NCI-H1436 treated with DMSO at 0.1 percent for 48 hours (cell line): Measurements from ENCODE around the gene TMED1.
"Not testable (repeated sequence)": the region's sequence is repeated elsewhere in the genome, so short reads cannot be mapped to it uniquely, and the experiment has no call there.

Experiments
- DNase-seq: peaks from one replicate; lab custom pipeline; 2025; lab: John Stamatoyannopoulos, UW

The TMED1 gene, protein sequence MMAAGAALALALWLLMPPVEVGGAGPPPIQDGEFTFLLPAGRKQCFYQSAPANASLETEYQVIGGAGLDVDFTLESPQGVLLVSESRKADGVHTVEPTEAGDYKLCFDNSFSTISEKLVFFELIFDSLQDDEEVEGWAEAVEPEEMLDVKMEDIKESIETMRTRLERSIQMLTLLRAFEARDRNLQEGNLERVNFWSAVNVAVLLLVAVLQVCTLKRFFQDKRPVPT

DNA sequence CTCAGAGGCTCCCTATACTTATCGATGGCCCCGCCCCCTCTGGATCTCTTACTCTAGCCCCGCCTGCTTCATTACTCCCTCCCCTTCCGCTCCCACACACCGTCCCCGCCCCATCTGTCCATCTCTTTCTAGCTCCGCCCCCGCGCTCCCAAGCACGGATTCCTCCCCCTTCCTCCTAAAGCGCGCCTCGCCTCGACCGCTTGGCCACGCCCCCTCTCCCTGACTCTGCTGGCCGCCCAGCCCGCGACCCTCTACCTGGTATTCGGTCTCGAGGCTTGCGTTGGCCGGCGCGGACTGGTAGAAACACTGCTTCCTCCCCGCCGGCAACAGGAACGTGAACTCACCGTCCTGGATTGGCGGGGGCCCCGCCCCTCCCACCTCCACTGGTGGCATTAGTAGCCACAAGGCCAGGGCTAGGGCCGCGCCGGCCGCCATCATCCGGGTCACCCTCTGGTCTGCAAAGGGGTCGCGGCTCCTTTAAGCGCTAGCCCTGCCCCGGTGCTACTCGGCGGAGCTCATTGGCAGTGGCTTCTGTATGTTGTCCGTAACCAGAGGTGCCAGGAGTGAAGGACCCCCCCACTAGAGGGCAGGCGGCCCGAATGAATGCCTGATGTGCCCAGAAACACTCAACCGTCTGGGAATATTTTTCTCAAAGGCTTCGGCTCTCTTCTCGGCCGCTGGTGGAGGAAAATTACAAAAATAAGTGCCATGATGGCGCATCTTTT, at the start of gene TMED1:
Gene TMED1, minus strand, starts transcription at position 459 of the 725 bp plus-strand sequence. Its CDS starts 21 bp downstream, at position 438.
- peak; percentile 97 for DNase-seq

DNA sequence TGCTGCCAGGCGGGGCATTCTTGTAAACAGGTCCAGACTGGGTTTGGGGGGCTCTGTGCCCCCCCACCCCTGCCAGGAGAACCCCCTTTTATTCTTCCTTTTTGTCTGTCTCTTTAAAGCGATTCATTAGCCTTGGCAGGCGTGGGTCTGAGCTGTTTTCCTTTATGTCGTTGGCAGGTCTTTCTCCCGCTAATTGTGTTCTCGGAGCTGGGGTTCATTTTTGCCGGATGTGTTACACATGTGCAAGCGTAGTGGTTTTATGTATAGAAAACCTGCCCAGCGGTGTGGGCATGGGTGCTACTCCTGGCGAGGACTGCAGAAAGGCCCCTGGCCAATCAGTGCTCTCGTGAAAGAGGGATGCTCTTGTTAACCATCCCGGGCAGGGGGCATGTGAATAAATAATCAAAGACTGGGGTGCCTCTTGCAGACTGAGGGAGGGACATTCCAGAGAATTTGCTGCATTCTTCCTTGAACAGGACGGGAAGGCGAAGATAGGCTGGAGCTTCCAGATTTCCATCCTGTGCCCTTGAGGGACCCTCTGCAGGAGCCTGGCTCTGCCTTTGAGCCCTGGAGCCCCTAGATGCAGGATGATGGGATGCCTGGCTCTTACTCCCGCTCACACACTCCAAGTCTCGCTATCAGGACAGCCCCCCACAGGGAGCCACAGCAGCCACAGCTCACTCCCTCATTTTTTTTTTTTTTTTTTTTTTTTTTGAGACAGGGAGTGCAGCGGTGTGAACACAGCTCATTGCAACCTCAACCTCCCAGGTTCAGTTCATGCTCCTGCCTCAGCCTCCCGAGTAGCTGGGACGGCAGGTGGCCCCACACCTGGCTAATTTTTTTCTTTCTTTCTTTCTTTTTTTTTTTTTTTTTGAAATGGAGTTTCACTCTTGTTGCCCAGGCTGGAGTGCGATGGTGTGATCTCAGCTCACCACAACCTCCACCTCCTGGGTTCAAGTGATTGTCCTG, 49.5 kb upstream of the TMED1 start:
- DNase-seq: no peak

DNA sequence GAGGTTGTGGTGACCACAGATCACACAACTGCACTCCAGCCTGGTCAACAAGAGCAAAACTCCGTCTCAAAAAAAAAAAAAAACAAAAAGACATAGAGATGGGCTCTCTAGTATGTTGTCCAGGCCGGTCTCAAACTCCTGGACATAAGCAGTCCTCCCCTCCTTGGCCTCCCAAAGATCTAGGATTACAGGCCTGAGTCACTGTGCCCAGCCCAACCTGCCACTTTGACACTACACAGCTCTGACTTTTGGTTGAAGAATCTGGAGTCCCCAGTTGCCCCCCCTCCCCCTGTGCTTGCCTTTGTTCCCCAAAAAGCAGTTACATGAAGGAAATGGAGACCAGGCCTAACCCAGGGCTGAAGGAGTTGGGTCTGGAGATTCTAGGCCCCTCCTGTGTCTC, 48.3 kb upstream of the TMED1 start:
- DNase-seq: no peak

DNA sequence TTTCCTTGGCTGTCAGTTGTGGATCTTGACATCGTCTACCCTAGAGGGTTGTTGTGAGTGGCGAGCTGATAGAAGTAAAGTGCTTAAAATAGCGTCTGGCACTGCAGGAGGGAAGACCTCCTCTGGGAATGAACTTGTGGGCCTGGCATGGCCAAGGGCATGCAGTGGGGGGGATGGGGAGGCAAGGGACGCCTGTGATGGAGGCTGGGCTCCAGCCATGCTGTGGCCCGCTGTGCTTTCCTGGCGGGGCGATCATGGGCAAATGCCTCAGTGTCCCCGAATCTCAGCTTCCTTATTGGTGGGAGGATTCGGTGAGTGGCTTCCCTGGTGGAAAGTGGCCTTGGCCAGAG, 46.1 kb upstream of the TMED1 start:
- DNase-seq: no peak

DNA sequence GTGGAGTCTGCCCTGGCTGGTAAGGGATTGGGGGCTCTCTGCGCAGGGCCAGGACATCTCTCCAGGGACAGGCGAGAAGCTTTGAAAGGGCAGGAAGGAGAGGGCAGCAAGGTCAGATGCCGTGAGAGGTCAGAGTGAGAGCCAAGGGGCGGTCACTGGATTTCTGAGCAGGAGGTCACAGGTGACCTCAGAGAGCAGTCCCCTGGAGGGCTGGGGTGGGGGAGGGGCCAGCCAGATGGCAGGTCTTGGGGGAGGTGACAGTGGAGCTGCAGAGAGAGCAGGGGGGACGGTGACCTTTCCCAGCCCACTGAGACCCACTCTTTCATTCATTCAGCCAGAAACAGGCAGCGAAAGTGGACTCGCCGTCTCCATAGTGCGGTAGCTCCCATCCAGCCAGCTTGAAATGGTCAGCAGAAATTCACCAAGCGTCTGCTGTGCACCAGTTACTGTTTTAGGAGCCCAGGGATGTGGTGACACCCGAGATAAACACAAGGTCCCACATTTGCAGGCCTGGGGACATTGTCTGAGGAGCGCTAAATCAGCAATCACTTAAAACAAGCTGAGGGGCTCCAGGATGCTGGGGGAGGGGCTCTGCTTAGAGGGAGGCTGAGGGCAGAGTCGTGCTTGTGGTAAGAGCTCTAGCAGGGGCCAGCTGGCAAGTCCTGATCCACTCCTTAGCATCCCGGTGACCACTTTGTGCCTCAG, 45.5 kb upstream of the TMED1 start:
- DNase-seq: no peak

DNA sequence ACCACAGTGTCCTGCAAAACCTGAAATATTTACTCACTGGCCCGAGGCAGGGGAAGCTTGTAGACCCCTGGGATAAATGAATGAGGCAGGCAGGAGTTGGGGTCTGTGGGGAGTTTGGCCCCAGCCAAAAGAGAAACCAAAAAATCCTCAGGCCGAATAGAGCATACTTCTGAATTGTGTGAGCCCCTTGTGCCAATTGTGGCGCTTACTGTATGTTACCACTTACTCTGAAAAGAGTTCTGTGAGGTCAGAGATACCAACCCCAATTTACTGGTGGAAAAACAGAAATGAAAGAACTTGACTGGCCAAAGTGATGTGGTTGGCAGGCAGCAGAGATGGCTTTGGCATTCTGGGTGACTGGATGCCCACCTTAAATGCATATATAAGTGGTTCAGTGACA, 42.2 kb upstream of the TMED1 start:
- no peak for DNase-seq

DNA sequence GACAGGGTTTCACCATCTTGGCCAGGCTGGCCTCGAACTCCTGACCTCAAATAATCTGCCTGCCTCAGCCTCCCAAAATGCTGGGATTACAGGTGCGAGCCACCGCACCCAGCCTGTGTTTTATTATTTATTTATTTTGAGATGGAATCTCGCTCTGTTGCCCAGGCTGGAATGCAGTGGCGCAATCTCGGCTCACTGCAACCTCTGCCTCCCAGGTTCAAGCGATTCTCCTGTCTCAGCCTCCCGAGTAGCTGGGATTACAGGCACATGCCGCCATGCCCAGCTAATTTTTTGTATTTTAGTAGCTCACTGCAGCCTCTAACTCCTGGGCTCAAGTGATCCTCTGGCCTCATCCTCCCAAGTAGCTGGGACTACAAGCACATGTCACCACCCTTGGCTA, 41.6 kb upstream of the TMED1 start:
- not testable (repeated sequence) for DNase-seq

DNA sequence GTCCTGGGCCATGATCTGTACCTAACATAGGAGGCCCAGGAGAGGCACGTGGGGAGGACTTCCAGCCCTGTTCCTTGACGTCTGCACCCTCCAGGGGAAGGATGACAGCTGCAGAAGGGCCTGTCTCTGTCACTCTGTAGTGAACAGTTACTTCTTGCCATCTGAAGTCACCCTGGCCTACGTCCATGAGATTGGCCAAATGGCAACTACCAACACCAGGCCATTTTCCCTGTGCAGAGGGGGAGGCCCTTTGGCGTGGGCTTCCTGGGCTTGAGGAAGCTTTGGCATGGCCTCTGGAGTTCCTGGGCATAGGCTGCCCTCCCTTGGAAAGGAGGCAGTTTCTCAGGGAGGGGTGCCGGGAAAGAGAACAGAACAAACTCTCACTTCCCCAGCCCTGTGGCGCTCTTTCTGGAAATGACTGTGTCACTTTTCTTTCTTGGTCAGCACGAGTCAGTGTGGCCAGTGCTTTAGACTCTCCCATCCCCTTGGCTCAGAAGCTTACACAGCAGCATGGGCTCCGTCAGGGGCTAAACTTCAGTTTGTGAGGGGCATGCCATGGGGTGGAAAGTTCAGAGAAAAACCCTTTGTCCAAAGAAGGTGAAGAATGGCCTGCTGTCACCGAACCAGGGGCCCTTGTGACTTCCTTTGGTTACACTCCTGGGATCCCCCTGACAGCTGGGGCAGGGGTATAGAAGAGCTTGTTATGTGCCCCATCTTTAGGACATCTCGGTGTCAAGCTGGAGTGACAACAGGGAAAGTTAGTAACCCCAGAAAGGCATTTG, 40.6 kb upstream of the TMED1 start:
- DNase-seq: no peak

DNA sequence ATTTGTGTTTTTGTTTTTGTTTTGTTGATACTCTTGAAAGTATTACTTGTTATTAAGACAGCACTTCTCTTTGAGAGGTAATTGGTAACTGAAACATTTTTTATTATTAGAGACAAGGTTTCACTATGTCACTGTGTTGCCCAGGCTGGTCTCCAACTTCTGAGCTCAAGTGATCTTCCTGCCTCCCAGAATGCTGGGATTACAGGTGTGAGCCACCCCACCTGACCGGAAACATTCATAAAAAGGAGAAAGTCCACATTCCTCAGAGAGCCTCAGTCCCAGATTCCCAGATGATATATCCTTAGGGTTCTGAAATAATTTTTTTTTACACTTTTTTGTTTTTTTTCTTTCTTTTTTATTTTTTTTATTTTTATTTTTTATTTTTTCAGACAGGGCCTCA, 38.0 kb upstream of the TMED1 start:
- DNase-seq: no peak

DNA sequence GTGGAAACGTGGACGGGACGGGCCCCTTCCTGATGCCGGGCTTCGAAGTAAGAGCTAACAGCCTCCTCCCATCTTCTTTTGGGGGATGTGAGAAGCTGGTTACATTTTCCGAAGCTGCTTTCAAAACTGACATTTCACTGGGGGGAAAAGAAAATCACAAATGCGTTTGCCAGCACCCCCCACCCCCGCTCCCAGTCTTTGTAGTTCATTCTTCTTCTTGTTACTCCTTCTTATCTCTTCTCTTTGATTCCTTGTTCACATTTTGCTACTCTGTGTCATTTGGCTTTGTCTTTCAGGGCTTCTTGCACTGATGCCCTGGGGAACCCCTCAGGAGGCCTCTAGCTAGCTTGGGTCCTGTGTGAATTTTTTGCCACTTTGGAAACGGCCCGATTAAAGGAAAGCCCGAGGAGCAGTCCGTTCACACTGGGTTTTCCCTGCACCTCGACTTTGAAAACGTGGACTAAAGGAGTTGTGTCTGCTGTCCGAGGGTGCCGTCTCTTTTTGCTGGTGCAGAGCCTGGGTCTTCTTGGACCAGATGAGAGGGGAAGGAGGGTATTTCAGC, 36.6 kb upstream of the TMED1 start:
- DNase-seq: no peak

DNA sequence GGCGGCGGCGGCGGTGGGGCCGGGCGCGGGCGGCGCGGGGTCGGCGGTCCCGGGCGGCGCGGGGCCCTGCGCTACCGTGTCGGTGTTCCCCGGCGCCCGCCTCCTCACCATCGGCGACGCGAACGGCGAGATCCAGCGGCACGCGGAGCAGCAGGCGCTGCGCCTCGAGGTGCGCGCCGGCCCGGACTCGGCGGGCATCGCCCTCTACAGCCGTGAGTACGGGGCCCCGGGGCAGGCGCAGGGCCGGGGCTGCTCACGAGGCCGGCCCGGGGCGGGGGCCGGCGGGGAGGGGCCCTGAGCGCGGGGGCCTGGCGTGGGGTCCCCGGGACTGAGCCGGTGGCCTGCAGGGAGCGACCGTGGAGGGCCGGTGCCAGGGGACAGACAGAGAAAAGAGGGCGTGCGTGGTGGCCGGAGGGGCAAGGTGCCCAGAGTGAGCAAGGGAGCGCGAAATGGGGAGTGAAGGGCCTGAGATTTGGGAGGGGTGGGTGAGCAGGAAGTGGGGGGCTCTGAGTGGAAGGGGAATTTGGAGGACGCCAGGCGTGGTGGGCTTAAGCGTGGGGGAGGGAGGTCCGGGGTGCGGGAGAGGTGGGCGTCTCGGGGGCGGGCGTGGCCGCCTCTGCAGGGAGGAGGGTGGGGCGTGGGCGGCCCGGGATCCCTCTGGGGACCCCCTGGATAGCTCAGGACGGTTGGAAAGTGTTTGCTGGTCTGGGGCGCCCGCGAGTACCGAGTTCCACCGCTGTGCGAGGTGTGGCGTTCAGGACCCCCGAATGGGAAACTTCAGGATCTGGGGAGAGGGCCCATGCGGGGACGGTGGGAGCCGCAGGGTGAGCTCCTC, 35.9 kb upstream of the TMED1 start:
- no peak for DNase-seq

DNA sequence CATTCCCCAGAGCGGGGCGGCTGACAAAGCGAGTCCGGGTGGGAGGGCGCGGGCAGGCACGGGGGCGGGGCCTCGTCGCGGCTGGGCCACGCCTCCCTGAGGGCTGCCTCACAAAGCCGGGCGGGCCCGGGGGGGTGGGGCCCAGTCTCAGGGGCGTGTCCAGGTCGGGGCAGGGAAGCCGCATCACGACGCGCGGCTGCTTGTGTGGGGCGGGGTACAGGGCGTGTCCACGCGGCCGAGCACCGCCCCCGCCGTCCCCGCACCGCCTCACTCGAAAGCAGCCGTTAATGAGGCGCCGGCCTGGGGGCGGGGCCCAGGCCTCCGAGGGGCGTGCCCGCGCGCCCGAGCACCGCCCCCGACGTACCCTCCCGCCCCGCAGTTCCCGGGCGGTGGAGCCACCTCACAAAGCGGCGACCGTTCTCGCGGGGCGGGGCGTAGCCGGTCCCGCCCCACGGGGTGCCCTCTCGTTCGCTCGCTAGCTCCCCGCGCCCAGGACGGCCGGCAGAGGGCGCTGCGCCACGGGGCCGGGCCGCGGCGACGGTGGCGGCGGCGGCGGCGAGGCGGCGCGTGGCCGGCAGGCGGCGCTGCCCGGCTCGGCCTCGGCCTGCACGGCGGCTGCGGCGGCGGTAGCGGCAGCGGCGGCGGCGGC, 35.1 kb upstream of the TMED1 start, which contains the start of gene CARM1:
Gene CARM1, plus strand, starts transcription at position 599 of the 649 bp plus-strand sequence. CDS start 150 bp downstream, outside the sequence.
- DNase-seq: peak; percentile 83

DNA sequence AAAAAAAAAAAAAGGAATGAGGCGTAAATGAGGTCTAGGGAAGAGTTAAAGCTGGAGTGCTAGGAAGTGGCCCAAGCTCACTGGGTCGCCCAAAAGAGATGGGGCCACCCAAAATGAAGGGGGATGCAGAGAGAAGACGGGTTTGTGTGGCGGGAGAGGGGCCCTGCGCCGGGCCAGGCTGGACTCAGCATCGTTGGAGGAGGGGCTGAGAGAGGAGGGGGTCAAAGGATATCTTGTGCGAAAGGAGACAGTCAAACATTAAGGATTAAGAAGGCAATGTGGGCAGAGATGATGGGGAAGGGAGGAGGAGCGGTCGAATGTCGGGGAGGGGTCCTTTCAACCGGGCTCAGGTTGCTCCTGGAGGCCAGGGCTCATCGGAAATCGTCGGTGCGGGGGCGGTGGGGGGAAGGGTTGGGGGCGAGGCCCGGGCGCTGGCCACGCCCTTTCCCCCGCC, 34.5 kb upstream of the TMED1 start:
- no peak for DNase-seq

DNA sequence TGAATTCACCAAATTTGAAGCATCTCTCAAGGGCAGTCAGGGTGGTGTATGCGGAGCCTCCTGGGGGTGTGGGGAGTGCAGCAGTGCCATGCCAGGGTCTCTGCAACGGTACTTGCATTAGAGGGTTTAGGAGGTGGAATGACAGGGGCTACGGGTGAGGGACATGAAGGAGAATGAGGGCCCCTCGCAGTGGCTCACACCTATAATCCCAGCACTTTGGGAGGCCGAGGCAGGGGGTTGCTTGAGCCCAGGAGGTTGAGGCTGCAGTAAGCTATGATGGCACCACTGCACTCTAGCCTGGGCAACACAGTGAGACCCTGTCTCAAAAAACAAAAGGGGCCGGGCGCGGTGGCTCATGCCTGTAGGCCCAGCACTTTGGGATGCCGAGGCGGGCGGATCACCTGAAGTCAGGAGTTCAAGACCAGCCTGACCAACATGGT, 33.9 kb upstream of the TMED1 start:
- not testable (repeated sequence) for DNase-seq

DNA sequence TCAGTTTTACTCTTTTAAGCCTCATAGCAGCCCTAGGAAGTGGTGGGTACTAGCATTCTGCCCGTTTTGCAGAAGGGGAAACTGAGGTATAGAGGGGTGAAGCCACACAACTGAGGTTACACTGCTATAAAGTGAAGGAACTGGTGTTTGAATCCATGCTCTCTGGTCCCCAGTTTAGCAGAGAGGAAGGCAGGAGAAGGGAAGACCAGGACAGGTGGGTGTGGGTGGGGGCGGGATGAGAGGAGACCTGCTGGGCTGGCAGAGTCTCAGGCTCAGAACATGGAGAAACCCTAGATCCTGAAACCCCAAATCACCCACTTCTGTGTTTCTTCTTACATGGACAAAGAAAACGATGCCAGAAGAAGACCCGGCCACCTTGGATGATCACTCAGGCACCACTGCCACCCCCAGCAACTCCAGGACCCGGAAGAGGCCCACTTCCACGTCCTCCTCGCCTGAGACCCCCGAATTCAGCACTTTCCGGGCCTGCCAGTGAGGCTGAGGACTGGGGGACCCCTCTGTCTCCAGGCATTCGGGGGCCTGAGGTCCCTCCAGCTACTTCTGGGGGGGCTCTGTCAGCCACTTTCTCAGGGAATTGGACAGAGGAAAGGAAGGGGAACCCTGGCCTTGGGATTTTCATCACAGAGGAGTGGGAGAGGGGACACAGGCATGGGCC, 33.0 kb upstream of the TMED1 start:
- no peak for DNase-seq

DNA sequence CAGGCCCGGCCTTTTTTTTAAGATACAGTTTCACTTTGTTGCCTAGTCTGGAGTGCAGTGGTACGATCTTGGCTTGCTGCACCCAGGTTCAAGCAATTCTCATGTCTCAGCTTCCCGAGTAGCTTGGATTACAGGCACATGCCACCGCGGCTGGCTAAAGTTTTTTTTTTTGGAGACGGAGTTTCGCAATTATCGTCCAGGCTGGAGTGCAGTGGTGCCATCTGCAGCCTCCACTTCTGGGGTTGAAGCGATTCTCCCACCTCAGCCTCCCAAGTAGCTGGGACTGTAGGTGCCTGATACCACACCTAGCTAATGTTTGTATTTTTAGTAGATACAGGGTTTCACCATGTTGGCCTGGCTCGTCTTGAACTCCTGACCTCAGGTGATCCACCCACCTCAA, 30.5 kb upstream of the TMED1 start:
- DNase-seq: no peak

DNA sequence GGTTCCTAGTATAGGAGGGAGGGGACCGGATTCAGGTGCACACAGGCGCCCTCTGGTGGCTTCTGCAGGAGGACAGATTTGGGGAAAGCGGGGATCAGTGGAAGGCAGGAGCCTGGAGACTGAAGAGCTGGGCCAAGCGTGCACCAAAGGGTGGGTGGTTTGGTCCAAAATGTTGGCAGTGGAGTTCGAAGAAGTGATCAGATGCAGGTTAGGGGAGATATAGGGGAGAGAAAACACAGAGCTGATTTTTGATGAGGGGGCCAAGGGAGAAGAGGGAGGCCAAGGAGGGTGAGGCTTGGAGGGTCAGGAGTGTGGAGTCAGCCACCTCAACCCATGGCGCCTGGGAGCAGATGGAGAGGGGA, 28.5 kb upstream of the TMED1 start:
- peak; percentile 26 for DNase-seq

DNA sequence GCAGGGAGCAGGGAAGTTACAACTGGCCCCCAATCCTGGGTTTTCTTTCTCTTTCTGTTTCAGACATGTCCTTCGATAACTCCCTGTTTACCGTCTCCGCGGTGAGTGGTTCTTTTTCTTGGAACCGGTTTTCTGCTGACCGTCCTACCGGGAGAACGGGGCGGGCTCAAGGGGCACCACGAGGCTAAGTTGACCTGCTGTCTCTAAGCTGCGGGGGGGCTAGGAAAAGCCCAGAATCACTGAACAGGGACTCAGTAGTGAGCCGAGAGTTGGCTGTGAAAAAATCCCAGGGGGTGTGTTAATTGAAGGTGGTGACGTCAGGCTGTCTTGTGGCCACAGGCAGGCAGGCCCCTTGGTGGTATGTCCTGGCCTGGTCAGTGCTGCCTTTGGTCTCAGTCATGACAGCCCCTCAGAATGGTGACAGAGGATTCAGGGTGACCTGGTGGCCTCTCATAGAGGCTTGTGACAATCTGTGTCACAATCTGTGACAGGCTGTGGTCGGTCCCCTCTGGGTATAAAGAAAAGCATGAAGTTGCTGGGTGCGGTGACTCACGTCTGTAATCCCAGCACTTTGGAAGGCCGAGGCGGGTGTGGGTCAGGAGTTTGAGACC, 27.2 kb upstream of the TMED1 start:
- no peak for DNase-seq
